RWPE1 (cell line): ENCODE data around the gene KRTAP22-1.

ENCODE experiments used
- CTCF ChIA-PET: fragments of 350-600 bp; sonication (Branson Sonifier 250); formaldehyde crosslinking; extraction: SDS; loops from one replicate; lab custom pipeline; 2021; lab: Yijun Ruan, JAX
- POLR2A ChIA-PET: fragments of 400-600 bp; formaldehyde crosslinking; extraction: SDS; loops from one replicate; lab custom pipeline; 2020; ENCODE audit warnings: antibody characterized with exemption; ENCODE audit not compliant: low non-redundant PET; lab: Yijun Ruan, JAX
- DNase-seq: peaks from one replicate; pipeline ENCODE4 v3.0.0; 2012; ENCODE audit warnings: low spot score
- H3K27ac ChIP-seq: fragments of 450-650 bp; 2 replicates; pipeline ENCODE4 v1.5.1; 2017
- TF ChIP-seq, protein P1 (sequence below): fragments of 450-650 bp; conservative IDR thresholded peaks from 2 replicates; pipeline ENCODE4 v1.5.1; 2017; ENCODE audit warnings: low read depth, mild to moderate bottlenecking

KRTAP22-1 gene

DNA sequence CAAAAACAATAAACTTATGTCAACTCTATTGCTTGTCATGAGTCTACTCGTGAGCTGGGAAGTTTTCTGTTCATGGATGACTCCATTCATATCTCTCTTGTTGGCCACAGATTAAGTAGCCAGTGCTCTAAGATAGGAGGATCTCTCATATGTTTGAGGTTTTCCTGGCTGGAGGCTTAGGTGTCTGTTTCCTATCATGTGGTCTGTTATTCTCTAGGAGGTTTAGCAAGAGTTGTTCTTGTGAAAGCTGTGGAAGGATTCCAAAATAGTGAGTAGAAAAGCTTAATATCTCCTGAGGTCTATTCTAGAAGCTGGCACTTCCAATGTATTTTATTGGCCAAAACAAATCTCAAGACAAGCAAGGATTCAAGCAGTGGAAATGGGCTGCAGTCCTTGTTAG lies 28.3 kb downstream of the KRTAP22-1 start:
- no peak overlapping the region for H3K27ac ChIP-seq
- DNase-seq, result no peak
- ChIA-PET CTCF (interaction anchor here (0.7 kb wide), 1 partner anchor 370 kb away, joined by 3 read pairs; no protein-coding TSS in a partner anchor), POLR2A (no interaction called here)
- TF ChIP-seq, protein P1, sequence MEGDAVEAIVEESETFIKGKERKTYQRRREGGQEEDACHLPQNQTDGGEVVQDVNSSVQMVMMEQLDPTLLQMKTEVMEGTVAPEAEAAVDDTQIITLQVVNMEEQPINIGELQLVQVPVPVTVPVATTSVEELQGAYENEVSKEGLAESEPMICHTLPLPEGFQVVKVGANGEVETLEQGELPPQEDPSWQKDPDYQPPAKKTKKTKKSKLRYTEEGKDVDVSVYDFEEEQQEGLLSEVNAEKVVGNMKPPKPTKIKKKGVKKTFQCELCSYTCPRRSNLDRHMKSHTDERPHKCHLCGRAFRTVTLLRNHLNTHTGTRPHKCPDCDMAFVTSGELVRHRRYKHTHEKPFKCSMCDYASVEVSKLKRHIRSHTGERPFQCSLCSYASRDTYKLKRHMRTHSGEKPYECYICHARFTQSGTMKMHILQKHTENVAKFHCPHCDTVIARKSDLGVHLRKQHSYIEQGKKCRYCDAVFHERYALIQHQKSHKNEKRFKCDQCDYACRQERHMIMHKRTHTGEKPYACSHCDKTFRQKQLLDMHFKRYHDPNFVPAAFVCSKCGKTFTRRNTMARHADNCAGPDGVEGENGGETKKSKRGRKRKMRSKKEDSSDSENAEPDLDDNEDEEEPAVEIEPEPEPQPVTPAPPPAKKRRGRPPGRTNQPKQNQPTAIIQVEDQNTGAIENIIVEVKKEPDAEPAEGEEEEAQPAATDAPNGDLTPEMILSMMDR, result no peak

DNA sequence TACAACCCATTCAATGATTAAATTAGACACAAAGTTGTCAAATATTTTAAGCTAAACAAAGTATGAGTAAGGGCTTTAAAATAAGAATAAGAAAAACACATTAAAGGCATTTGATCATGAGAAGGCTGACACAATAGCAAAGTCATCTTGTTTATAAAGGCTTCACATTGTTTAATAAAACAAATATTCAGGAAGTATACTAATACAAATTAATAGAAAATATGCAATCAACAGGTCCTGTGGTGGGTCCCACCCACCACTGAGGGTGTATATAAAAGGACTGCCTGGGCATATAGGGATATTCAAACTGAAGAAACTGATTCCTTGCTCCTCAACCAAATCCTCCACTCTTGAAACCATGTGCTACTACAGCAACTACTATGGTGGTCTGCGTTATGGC lies 34.0 kb downstream of the KRTAP22-1 start, which contains the start of gene KRTAP20-2:
Gene KRTAP20-2, plus strand, starts transcription at position 301 of the 400 bp plus-strand sequence. Its CDS starts 58 bp downstream, at position 359.
- DNase-seq, result no peak
- POLR2A ChIA-PET, result no interaction called here
- no peak within 1 kb of the TSS for H3K27ac ChIP-seq
- TF ChIP-seq, protein P1, result no peak
- CTCF ChIA-PET, result no interaction called here

DNA sequence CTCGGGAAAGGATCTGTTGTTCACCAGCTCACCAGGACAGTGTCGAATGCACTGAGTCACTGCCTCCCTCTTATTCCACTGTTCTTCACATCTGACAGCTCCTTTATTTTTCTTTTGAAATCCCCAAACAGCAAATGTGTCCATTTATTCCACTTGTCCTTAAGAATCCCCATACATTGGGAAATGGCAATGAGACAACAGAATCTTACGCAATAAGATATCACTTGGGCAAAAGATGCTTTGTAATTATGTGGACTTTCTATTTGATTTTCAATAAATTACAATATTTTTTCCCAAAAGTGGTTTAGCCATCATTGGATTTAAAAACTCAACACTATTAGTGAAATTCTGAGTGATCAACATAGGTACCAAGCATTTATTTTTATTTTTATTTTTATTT lies 37.8 kb downstream of the KRTAP22-1 start:
- POLR2A ChIA-PET, result no interaction called here
- TF ChIP-seq, protein P1, result no peak
- CTCF ChIA-PET, result interaction anchor here (0.9 kb wide), 1 partner anchor 74 kb away, joined by 3 read pairs; no protein-coding TSS in a partner anchor
- no peak for DNase-seq
- no peak overlapping the region for H3K27ac ChIP-seq

DNA sequence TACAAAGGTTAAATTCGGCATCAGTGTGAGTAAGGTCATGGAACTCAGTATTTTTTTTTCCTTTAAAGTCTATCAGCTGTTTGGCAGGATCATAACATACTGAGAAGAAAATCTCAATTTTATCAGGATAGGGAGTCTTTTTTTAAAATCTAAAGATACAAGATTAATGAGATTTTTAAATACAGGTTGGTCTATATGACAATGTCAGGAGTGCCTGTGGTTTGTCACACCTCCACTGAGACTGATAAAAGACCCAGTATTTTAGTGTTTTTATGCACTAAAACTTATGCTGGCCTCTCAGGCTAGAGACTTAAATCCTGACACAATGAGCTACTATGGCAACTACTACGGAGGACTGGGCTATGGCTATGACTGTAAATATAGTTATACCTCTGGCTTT lies 41.7 kb downstream of the KRTAP22-1 start, which contains the start of gene KRTAP20-3:
Gene KRTAP20-3, plus strand, starts transcription at position 301 of the 400 bp plus-strand sequence.
- DNase-seq, result no peak
- ChIA-PET CTCF (no interaction called here), POLR2A (no interaction called here)
- H3K27ac ChIP-seq, result no peak within 1 kb of the TSS
- TF ChIP-seq, protein P1, result no peak

DNA sequence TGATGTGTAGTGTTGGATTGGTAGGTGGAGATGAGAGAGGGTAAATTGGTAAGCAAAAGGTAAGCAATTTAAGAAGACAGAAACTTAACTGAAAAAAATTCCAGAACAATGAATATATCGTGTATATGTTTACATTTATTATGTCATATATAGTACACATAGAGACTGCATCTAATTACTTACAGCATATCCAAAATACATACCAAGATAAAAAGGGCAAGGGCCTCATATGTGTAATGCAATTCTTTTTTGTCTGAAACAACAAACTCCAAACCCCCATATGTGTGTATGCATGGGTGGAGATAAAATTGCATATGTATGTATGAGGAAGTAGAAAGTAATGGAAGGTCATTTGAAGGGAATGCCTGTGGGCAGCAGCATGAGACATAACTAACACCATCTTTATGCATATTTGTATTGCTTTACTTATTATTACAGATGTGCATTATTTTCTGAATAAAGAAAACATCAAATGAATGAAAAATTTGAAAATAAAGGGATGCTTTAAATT lies 46.1 kb downstream of the KRTAP22-1 start:
- TF ChIP-seq, protein P1, result no peak
- DNase-seq, result no peak
- ChIA-PET CTCF (no interaction called here), POLR2A (no interaction called here)
- no peak overlapping the region for H3K27ac ChIP-seq
